ENCODE measurements around the gene FOXO3B. TPM values are rescaled to one million over a fixed set of nuclear protein-coding genes. Genes with fewer than 3 reads are reported as not detected.
"Not testable (repeated sequence)": the region's sequence is repeated elsewhere in the genome, so short reads cannot be mapped to it uniquely, and the experiment has no call there.

FOXO3B gene
- total RNA-seq: 1 to 10 TPM; 4.0 to 4.3 TPM

DNA sequence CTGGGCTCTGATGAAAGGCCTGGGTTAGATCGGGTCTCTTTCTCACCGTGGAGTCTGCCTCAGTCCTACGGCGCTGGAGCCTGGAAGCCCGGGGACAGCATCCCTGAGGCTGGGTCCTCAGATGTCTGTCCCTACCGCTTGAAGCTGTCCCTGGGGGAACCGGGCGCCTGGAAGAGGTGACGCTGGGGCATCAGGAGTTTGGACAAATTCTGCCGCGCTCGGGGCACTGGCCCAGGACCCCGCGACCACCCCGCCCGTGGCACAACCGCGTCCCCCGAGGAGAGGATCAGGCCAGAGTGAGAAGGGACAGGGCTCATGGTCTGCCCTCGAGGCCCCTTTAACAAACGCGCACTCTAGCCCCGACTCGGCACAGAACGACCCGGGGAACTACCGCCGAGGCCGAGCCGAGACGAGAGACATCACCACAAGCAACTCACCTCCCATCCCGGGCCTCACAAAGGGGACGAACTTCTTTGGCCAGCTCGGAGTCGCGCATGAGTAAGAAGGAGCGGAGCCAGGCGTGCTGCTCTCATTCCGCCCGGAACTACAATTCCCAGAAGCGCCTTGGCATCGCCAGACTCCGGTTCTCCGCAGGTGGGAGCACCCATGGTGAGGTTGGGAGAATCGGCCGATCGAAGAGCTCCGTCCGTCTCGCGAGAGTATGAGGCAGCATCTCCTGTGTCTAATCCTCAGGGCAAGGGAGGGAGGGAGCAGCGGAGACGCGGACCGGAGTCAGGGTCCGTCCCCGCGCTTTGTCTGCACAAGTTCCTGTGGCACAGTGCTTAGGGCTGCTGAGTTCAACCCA, at the start of gene FOXO3B:
TSS of gene FOXO3B (minus strand) at position 548 of the 805 bp plus-strand sequence. CDS start 663 bp downstream, outside the sequence.
- H3K36me3 Mint-ChIP-seq (ENCODE audit: insufficient read depth in 2 of 2); H3K9me3 Mint-ChIP-seq; H3K27me3 Mint-ChIP-seq (ENCODE audit: low read depth); H3K4me1 Mint-ChIP-seq (ENCODE audit: low read depth): not testable (repeated sequence)
- peak within 1 kb of the TSS; percentile 85 to 89 for H3K4me3 Mint-ChIP-seq
- H3K27ac Mint-ChIP-seq: peak within 1 kb of the TSS; percentile 88
- DNase-seq: peak; percentile 81 to 83
- ATAC-seq (replicated peaks in 1 of 2): peak; percentile 93 to 97

GRCh38 chr17:18723509-18723908, 41.4 kb upstream of the FOXO3B start:
- not testable (repeated sequence) for DNase-seq; H3K9me3 Mint-ChIP-seq; H3K4me3 Mint-ChIP-seq; H3K36me3 Mint-ChIP-seq (ENCODE audit: insufficient read depth in 2 of 2); H3K27me3 Mint-ChIP-seq (ENCODE audit: low read depth); H3K4me1 Mint-ChIP-seq (ENCODE audit: low read depth); ATAC-seq (replicated peaks in 1 of 2); H3K27ac Mint-ChIP-seq

DNA sequence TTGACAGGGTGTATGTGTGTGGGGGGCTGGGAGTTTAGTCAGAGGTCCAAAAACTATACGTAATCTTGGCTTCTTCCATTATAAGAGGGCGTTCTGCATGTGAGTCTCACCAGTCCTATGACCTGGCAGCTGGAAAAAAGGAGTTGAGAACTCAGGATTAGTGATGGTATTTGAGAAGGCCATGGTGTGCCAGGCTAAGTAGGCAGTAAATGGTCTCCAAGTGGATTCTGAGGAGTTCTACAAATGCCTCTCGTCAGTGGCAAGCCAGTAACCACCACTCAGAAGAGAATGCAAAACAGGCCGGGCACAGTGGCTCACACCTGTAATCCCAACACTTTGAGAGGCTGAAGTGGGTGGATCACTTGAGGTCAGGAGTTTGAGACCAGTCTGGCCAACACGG, 40.5 kb upstream of the FOXO3B start:
- H3K27me3 Mint-ChIP-seq (ENCODE audit: low read depth); H3K9me3 Mint-ChIP-seq; ATAC-seq (replicated peaks in 1 of 2); H3K4me3 Mint-ChIP-seq; H3K36me3 Mint-ChIP-seq (ENCODE audit: insufficient read depth in 2 of 2); DNase-seq; H3K4me1 Mint-ChIP-seq (ENCODE audit: low read depth); H3K27ac Mint-ChIP-seq: not testable (repeated sequence)

DNA sequence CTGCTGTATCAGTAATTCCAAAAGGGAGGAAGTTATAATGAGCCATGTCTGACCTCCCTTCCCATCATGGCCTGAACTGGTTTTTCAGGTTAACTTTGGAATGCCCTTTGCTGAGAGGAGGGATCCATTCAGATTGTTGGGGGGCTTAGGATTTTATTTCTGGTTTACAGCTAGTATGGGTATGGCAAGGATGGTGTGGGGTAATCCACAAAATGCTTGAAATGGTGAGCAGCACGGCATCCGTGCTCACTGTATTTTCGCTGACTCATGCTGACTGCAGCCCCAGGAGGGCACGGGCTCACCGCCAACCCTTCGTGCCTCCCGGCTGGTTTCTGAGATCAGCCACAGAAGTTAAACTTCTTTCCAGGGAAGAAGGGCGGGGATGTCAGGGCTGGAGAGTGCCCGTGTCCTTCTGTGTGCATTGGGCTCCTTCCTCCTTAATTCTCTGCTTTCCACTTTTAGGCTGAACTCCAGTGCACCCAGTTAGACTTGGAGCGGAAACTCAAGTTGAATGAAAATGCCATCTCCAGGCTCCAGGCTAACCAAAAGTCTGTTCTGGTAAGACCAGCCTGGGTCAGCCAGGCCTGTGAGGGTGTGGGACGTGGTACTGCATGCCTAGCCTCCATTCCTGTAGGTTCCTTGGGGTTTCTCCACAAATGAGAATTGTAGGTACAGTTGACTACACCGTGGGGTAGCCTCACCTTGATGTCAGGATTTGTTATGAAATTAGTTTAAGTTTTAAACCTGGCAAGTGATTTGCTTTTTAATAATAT, 39.8 kb upstream of the FOXO3B start:
- H3K36me3 Mint-ChIP-seq (ENCODE audit: insufficient read depth in 2 of 2); ATAC-seq (replicated peaks in 1 of 2); H3K9me3 Mint-ChIP-seq; H3K27me3 Mint-ChIP-seq (ENCODE audit: low read depth); H3K4me3 Mint-ChIP-seq; H3K4me1 Mint-ChIP-seq (ENCODE audit: low read depth); H3K27ac Mint-ChIP-seq; DNase-seq: not testable (repeated sequence)

DNA sequence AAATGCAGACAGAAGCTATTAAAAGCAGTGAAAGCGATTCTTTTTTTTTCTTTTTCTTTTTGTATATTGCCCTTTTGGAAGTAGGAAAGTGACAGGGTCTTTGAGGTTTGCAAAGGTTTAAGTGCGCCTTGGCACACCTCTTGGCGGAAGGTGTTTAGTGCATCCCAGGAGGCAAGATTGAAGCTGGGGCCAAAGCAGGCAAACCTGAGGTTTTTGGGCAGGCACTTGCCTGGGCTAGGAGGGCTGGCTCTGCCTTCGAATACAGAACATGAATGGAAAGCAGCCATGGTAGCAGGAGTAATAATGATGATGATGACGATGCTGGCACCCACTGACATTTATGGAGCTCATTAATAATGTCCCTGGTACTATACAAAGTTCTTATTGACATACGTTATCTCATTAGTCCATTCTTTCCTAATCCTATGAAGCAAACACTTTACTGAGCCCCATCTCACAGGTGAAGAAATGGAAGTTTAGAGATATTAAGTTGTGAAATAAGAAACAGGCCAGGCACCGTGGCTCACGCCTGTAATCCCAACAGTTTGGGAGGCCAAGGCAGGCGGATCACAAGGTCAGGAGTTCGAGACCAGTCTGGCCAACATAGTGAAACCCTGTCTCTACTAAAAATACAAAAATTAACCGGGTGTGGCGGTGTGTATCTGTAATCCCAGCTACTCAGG, 37.5 kb upstream of the FOXO3B start:
- not testable (repeated sequence) for H3K4me1 Mint-ChIP-seq (ENCODE audit: low read depth); ATAC-seq (replicated peaks in 1 of 2); H3K9me3 Mint-ChIP-seq; H3K4me3 Mint-ChIP-seq; H3K27me3 Mint-ChIP-seq (ENCODE audit: low read depth); DNase-seq; H3K36me3 Mint-ChIP-seq (ENCODE audit: insufficient read depth in 2 of 2); H3K27ac Mint-ChIP-seq

- H3K4me1 Mint-ChIP-seq (ENCODE audit: low read depth); DNase-seq; H3K4me3 Mint-ChIP-seq; H3K9me3 Mint-ChIP-seq; H3K27ac Mint-ChIP-seq; H3K36me3 Mint-ChIP-seq (ENCODE audit: insufficient read depth in 2 of 2); H3K27me3 Mint-ChIP-seq (ENCODE audit: low read depth); ATAC-seq (replicated peaks in 1 of 2): not testable (repeated sequence)
These were observed 36.7 kb upstream of the FOXO3B start for GRCh38 chr17:18718643-18719427.

- not testable (repeated sequence) for H3K27ac Mint-ChIP-seq; H3K9me3 Mint-ChIP-seq; H3K36me3 Mint-ChIP-seq (ENCODE audit: insufficient read depth in 2 of 2); H3K4me3 Mint-ChIP-seq; H3K27me3 Mint-ChIP-seq (ENCODE audit: low read depth); H3K4me1 Mint-ChIP-seq (ENCODE audit: low read depth)
- DNase-seq: peak; percentile 59 to 63
- peak; percentile 60 to 62 for ATAC-seq (replicated peaks in 1 of 2)
These were observed 30.4 kb upstream of the FOXO3B start for GRCh38 chr17:18712354-18712999.

DNA sequence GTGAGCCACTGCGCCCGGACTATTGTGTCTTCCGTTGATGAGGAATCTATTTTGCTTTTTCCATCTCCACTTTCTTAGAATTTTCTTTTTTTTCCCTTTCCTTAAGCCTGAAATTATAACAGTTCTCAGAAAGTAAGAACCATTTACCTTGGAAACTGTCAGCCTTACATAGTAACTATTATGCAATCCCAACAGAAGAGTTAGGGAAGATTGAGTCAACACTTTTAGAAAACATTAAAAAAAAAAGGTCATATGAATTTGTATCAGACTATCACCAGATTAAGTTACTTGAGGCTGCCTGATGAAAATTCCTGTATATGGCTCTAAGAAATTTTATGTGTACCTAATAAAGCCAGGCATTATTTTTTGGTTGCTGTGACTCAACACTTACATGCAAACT, 26.1 kb upstream of the FOXO3B start:
- H3K9me3 Mint-ChIP-seq; H3K4me3 Mint-ChIP-seq; DNase-seq; H3K4me1 Mint-ChIP-seq (ENCODE audit: low read depth); H3K27ac Mint-ChIP-seq; H3K27me3 Mint-ChIP-seq (ENCODE audit: low read depth); H3K36me3 Mint-ChIP-seq (ENCODE audit: insufficient read depth in 2 of 2); ATAC-seq (replicated peaks in 1 of 2): not testable (repeated sequence)

- not testable (repeated sequence) for H3K36me3 Mint-ChIP-seq (ENCODE audit: insufficient read depth in 2 of 2)
These were observed 23.8 kb upstream of the FOXO3B start for GRCh38 chr17:18705955-18706354.

DNA sequence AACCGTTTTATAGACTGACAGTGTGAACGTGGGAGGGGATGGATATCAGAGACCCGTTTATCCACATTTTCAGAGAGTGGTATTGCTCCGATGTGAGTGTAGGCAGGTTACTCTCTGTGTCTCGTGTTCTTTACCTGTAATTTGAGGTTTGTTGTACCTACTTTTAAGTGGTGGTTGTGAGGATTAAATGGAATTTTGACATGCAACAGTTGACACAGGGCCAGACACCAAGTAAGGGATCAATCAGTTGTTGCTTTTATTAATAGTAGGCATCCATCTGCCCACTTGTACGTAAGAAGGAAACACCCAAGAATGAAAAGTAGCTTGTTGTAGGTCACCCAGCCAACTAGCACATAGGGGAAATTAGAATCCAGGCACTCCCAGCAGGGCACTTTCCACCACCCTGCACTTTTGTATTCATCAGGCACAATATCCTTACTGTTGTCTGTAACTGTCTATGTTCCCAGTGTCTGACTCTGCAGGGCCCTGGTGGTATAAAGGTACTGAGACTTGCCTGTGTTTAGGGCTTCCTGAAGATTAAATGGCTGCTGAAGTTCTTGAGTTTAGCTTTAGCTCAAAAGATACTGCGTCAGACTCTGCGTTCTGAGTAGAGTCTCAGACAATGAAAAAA, 16.5 kb upstream of the FOXO3B start:
- not testable (repeated sequence) for H3K27ac Mint-ChIP-seq

More at GRCh38 chr17:18705955-18706354, 23.8 kb upstream of the FOXO3B start:
- not testable (repeated sequence) for H3K4me3 Mint-ChIP-seq; DNase-seq; H3K9me3 Mint-ChIP-seq; ATAC-seq (replicated peaks in 1 of 2); H3K27ac Mint-ChIP-seq; H3K27me3 Mint-ChIP-seq (ENCODE audit: low read depth); H3K4me1 Mint-ChIP-seq (ENCODE audit: low read depth)

GRCh38 chr17:18695143-18695542, 13.0 kb upstream of the FOXO3B start:
- H3K27me3 Mint-ChIP-seq (ENCODE audit: low read depth); H3K4me3 Mint-ChIP-seq; H3K9me3 Mint-ChIP-seq; H3K27ac Mint-ChIP-seq; ATAC-seq (replicated peaks in 1 of 2); DNase-seq; H3K36me3 Mint-ChIP-seq (ENCODE audit: insufficient read depth in 2 of 2): not testable (repeated sequence)
- peaks cover 27% of the 10 kb centered on the region for H3K4me1 Mint-ChIP-seq (ENCODE audit: low read depth)

More for the DNA sequence above, 16.5 kb upstream of the FOXO3B start:
- ATAC-seq (replicated peaks in 1 of 2); H3K27me3 Mint-ChIP-seq (ENCODE audit: low read depth); H3K36me3 Mint-ChIP-seq (ENCODE audit: insufficient read depth in 2 of 2); H3K9me3 Mint-ChIP-seq; DNase-seq: not testable (repeated sequence)
- Mint-ChIP-seq H3K4me3 (peak overlapping the region; percentile 93 to 97), H3K4me1 (ENCODE audit: low read depth) (peaks cover 27% of the 10 kb centered on the region)

DNA sequence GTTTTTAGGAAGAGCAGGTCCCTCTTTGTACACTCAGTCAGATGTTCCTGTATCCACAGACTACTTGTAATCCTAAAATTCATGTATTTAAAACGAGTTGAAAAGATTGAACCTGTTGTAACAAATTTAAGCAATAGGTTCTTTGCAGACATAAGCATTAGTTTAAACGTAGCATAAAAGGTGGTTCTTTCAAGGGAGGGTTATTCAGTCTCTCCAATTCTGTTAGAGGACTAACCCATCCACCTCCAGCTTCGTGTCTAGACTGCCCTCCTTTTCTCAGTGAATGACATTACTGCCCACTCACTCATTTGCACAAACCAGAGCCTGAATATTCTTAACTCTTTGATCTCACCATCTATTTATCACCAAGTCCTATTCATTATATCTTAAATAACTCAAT, 554 bp upstream of the FOXO3B start:
- ATAC-seq (replicated peaks in 1 of 2); H3K9me3 Mint-ChIP-seq; H3K27me3 Mint-ChIP-seq (ENCODE audit: low read depth); DNase-seq; H3K4me1 Mint-ChIP-seq (ENCODE audit: low read depth); H3K36me3 Mint-ChIP-seq (ENCODE audit: insufficient read depth in 2 of 2): not testable (repeated sequence)
- peak overlapping the region; percentile 81 for H3K27ac Mint-ChIP-seq
- peak overlapping the region; percentile 85 to 89 for H3K4me3 Mint-ChIP-seq
